ENCODE data around the gene CADPS. TPM values are rescaled to one million over a fixed set of nuclear protein-coding genes. Genes with fewer than 3 reads are reported as not detected.

The CADPS gene
- polyA plus RNA-seq, 3 donors = not detected

DNA sequence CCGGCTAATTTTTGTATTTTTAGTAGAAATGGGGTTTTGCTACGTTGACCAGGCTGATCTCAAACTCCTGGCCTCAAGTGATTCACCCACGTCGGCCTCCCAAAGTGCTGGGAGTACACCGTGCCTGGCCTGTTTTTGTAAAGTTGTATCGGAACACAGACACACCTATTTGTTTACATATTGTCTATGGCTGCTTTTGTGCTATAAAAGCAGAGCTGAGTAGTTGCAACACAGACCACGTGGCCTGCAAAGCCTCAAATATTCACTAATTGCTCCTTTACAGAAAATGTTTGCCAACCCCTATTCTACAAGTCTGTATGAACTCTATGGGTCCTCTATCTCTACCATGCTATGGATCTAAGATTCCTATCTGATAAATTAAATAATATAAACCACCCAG, 175.5 kb downstream of the CADPS start:
- Mint-ChIP-seq H3K27ac (no peak overlapping the region), H3K9me3 (peaks cover 0 to 4% (median 3%) of the 10 kb centered on the region in 7 donors), H3K4me3 (no peak overlapping the region), H3K36me3 (no peaks in the 10 kb centered on the region), H3K4me1 (no peaks in the 10 kb centered on the region), H3K27me3 (ENCODE audit: low read depth in 3 of 3) (no peaks in the 10 kb centered on the region)
- no peaks in the 10 kb centered on the region for H3K36me3 ChIP-seq (replicated peaks in 1 of 2; ENCODE audit: control insufficient read depth in 1 of 2, insufficient read depth in 2 of 2, low read length in 2 of 2)
- H3K79me2 ChIP-seq (ENCODE audit: insufficient read depth, low read length) = no peaks in the 10 kb centered on the region
- no peaks in the 10 kb centered on the region for H3K4me1 ChIP-seq (ENCODE audit: control insufficient read depth in 1 of 2, insufficient read depth in 2 of 2, low read length in 2 of 2)
- no peak overlapping the region for H2AFZ ChIP-seq (ENCODE audit: insufficient read depth, low read depth, low read length, poor library complexity, severe bottlenecking)
- no peak overlapping the region for H3K4me2 ChIP-seq (replicated peaks; ENCODE audit: extremely low read depth, low read length, poor library complexity, severe bottlenecking)
- H3K9ac ChIP-seq (ENCODE audit: insufficient read depth, low read length, poor library complexity, severe bottlenecking) = no peak overlapping the region
- H3K9me3 ChIP-seq (replicated peaks in 1 of 2; ENCODE audit: control insufficient read depth in 1 of 2, insufficient read depth in 1 of 2, low read length in 2 of 2) = no peaks in the 10 kb centered on the region
- H3K27me3 ChIP-seq (ENCODE audit: control insufficient read depth in 2 of 2, insufficient read depth in 2 of 2, low read length in 2 of 2) = no peaks in the 10 kb centered on the region
- H4K20me1 ChIP-seq (ENCODE audit: insufficient read depth, low read length) = no peaks in the 10 kb centered on the region
- no peak for DNase-seq
- intact Hi-C loops (cut with micrococcal nuclease) = no loop called here
- H3K27ac ChIP-seq (ENCODE audit: low read depth in 1 of 2, low read length in 2 of 2) = no peak overlapping the region
- no peak overlapping the region for H3K4me3 ChIP-seq (replicated peaks in 1 of 3; ENCODE audit: low read depth in 2 of 3, low read length in 3 of 3)
- TF ChIP-seq, protein P1, sequence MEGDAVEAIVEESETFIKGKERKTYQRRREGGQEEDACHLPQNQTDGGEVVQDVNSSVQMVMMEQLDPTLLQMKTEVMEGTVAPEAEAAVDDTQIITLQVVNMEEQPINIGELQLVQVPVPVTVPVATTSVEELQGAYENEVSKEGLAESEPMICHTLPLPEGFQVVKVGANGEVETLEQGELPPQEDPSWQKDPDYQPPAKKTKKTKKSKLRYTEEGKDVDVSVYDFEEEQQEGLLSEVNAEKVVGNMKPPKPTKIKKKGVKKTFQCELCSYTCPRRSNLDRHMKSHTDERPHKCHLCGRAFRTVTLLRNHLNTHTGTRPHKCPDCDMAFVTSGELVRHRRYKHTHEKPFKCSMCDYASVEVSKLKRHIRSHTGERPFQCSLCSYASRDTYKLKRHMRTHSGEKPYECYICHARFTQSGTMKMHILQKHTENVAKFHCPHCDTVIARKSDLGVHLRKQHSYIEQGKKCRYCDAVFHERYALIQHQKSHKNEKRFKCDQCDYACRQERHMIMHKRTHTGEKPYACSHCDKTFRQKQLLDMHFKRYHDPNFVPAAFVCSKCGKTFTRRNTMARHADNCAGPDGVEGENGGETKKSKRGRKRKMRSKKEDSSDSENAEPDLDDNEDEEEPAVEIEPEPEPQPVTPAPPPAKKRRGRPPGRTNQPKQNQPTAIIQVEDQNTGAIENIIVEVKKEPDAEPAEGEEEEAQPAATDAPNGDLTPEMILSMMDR (IDR thresholded peaks at IDR 0.05) = no peak
- WGBS (ENCODE audit: insufficient coverage) = 100% methylated on average over 3 of the region's 7 CpGs

DNA sequence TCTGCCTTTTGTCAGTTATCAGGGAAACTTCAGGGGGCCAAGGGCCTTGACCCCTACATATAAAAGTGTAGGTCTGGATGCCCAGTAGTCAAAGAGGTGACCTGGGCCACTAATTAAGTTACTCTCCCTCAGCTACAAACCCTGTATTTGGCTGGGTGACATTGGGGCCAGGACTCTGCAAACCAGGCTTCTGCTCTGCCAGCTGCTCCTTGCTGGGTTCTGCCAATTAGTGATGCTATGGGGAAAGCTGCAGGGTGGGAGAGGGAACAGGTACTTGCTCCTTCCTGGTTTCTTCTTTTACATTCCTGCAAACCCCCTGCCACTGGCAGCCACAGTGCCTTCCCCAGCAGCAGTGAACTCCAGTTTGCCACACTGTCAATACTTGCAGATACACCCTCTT, 179.2 kb downstream of the CADPS start:
- Histone ChIP-seq H3K36me3 (replicated peaks in 1 of 2; ENCODE audit: control insufficient read depth in 1 of 2, insufficient read depth in 2 of 2, low read length in 2 of 2) (no peaks in the 10 kb centered on the region), H3K9ac (ENCODE audit: insufficient read depth, low read length, poor library complexity, severe bottlenecking) (no peak overlapping the region), H3K27ac (ENCODE audit: low read depth in 1 of 2, low read length in 2 of 2) (no peak overlapping the region), H3K4me3 (replicated peaks in 1 of 3; ENCODE audit: low read depth in 2 of 3, low read length in 3 of 3) (no peak overlapping the region), H3K27me3 (ENCODE audit: control insufficient read depth in 2 of 2, insufficient read depth in 2 of 2, low read length in 2 of 2) (no peaks in the 10 kb centered on the region), H3K9me3 (replicated peaks in 1 of 2; ENCODE audit: control insufficient read depth in 1 of 2, insufficient read depth in 1 of 2, low read length in 2 of 2) (no peaks in the 10 kb centered on the region), H2AFZ (ENCODE audit: insufficient read depth, low read depth, low read length, poor library complexity, severe bottlenecking) (no peak overlapping the region), H3K4me2 (replicated peaks; ENCODE audit: extremely low read depth, low read length, poor library complexity, severe bottlenecking) (no peak overlapping the region), H4K20me1 (ENCODE audit: insufficient read depth, low read length) (no peaks in the 10 kb centered on the region), H3K79me2 (ENCODE audit: insufficient read depth, low read length) (no peaks in the 10 kb centered on the region), H3K4me1 (ENCODE audit: control insufficient read depth in 1 of 2, insufficient read depth in 2 of 2, low read length in 2 of 2) (no peaks in the 10 kb centered on the region)
- Mint-ChIP-seq H3K27ac (peak overlapping the region in 1 of 7 donors; percentile 48), H3K4me1 (no peaks in the 10 kb centered on the region), H3K4me3 (no peak overlapping the region), H3K9me3 (peaks cover 0 to 4% (median 2%) of the 10 kb centered on the region in 7 donors), H3K36me3 (no peaks in the 10 kb centered on the region), H3K27me3 (ENCODE audit: low read depth in 3 of 3) (no peaks in the 10 kb centered on the region)
- TF ChIP-seq, protein P1 (IDR thresholded peaks at IDR 0.05) = no peak
- intact Hi-C loops (cut with micrococcal nuclease) = no loop called here
- DNase-seq = no peak
